ENCODE results near the gene YEATS4. TPM values are rescaled to one million over a fixed set of nuclear protein-coding genes. Genes with fewer than 3 reads are reported as not detected.

Gene YEATS4
- total and polyA plus RNA-seq, 9 of the 15 experiments (the other 6 are each of a cell fraction or from before 2014, with no cell fraction given) = 25.9 to 92.2 (median 49.2) TPM

GRCh38 chr12:69360348-69360672, 767 bp downstream of the YEATS4 start (continued):
- TF ChIP-seq RBM25 (IDR thresholded peaks at IDR 0.05; ENCODE audit: low read depth, low read length, severe bottlenecking) = peak; percentile 46
- TF ChIP-seq DPF2 (IDR thresholded peaks at IDR 0.05) = no peak
- peak; percentile 56 for TF ChIP-seq NFRKB (IDR thresholded peaks at IDR 0.05; ENCODE audit: low read depth)
- TF ChIP-seq MEF2D (tag; conservative IDR thresholded peaks at IDR 0.05; ENCODE audit: low read depth) = no peak
- TF ChIP-seq DEAF1 (CRISPR knock-in tag; IDR thresholded peaks at IDR 0.05) = no peak
- TF ChIP-seq HES1 (IDR thresholded peaks at IDR 0.05; ENCODE audit: low read depth) = no peak
- TF ChIP-seq NUFIP1 (IDR thresholded peaks at IDR 0.05; ENCODE audit: partially characterized antibody) = no peak
- peak; percentile 34; the same call in 1 of the 2 replicates for TF ChIP-seq ZNF143 (CRISPR knock-in tag; IDR thresholded peaks at IDR 0.05)
- TF ChIP-seq CAMTA2 (CRISPR knock-in tag; conservative IDR thresholded peaks at IDR 0.05) = no peak
- TF ChIP-seq ZNF253 (CRISPR knock-in tag; conservative IDR thresholded peaks at IDR 0.05) = no peak

- in situ Hi-C loops (cut with MboI) (no loop called here), intact Hi-C loops (cut with micrococcal nuclease) (no loop called here)
- ATAC-seq (no peak), FAIRE-seq (no peak), DNase-seq (ENCODE audit: extremely low read depth in 1 of 4, low spot score in 3 of 4) (no peak)
- Histone ChIP-seq H3K9me1 (ENCODE audit: control insufficient read depth, insufficient read depth, low read length) (no peaks in the 10 kb centered on the region), H2AFZ (ENCODE audit: low read depth, low read length) (no peak overlapping the region), H3K27ac (ENCODE audit: extremely low read depth, low read depth, low read length) (no peak overlapping the region), H4K20me1 (replicated peaks; ENCODE audit: control insufficient read depth, insufficient read depth, low read length) (no peaks in the 10 kb centered on the region), H3K36me3 (ENCODE audit: control insufficient read depth, insufficient read depth, low read length) (peaks cover 82% of the 10 kb centered on the region), H3K9ac (ENCODE audit: insufficient read depth in 1 of 2, low read depth in 2 of 2, low read length in 2 of 2) (no peak overlapping the region), H3K79me2 (ENCODE audit: control insufficient read depth, insufficient read depth, low read length) (peaks cover 25% of the 10 kb centered on the region), H3K4me2 (ENCODE audit: insufficient read depth, low read length) (no peak overlapping the region), H3K4me3 (no peak overlapping the region), H3K27me3 (ENCODE audit: control insufficient read depth in 2 of 2, insufficient read depth in 2 of 2, low read length in 2 of 2) (no peaks in the 10 kb centered on the region), H3K9me3 (replicated peaks; ENCODE audit: control insufficient read depth, insufficient read depth, low read depth, low read length) (no peaks in the 10 kb centered on the region), H3K4me1 (replicated peaks in 1 of 2; ENCODE audit: control insufficient read depth in 2 of 2, insufficient read depth in 2 of 2, low read length in 2 of 2) (no peaks in the 10 kb centered on the region)
- POLR2A ChIA-PET = interaction anchor here (0.7 to 2.0 kb wide), 2 partner anchors 19 to 74 kb away, joined by 3 to 7 read pairs; no protein-coding TSS in a partner anchor
- WGBS (ENCODE audit: insufficient coverage, low coverage, missing lambda C conversion rate) = 96% methylated on average over 5 of the region's 5 CpGs
- CTCF ChIA-PET (ENCODE audit: low intra/inter-chr PET ratio) = interaction anchor here (0.6 kb wide), 2 partner anchors 114 to 193 kb away, joined by 3 to 4 read pairs; no protein-coding TSS in a partner anchor
- no TSS peak for BruUV-seq (replicated peaks)
- TF ChIP-seq ZBTB12 (CRISPR knock-in tag; IDR thresholded peaks at IDR 0.05) (no peak), TAF7 (tag; IDR thresholded peaks at IDR 0.05) (no peak), POLR2AphosphoS5 (IDR thresholded peaks at IDR 0.05; ENCODE audit: control insufficient read depth, insufficient read depth, low read depth, low read length) (no peak), THRAP3 (IDR thresholded peaks at IDR 0.05; ENCODE audit: borderline replicate concordance) (no peak), RFX7 (CRISPR knock-in tag; IDR thresholded peaks at IDR 0.05) (no peak), HLTF (IDR thresholded peaks at IDR 0.05) (no peak), CHAMP1 (IDR thresholded peaks at IDR 0.05) (no peak)
Measured at GRCh38 chr12:69366796-69367195, 7.3 kb downstream of the YEATS4 start.
